ENCODE results near the gene MYO1D. TPM values are rescaled to one million over a fixed set of nuclear protein-coding genes. Genes with fewer than 3 reads are reported as not detected.

Gene MYO1D
- total and polyA plus RNA-seq, 2 experiments from 2014 or later = 34.3 to 43.7 TPM

DNA sequence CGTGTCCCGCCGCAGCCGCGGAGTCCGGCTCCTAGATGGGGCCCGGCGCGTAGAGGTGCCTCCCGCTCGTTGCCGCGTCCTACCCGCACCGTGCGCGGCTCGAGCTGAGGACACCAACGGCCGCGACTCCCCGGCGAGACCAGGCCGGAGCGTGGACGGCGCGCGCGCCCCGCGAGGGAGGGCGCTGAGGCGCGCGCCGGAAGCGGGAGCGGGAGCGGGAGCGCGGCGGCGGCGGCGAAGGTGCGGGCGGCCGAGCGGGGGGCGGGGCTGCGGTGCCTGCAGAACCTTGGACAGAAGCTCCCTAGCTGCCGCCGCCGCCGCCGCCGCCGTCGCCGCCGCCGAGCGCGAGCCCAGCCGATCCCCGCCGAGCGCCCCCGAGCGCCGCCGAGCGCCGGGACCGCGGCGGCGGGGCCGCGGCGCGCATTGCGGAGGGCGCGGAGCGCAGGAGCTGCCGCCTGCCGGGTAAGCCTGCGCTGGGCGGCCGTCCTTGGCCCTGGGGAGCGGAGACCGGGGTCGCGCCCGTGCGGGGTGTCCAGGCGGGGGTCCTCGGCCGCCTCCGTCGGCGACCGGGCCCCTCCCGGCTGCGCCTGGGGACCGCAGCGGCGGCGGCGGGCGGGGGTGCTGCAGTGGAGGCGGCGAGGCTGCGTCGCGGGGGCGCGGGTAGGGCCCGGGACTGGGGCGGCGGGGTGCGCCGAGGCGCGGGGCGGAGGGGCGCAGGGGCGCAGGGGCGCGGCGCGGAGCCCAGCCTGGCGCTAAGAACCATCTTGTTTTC is 390.0 kb downstream of the MYO1D start, which contains the start of gene CDK5R1:
Gene CDK5R1, plus strand, starts transcription at position 293 of the 772 bp plus-strand sequence. CDS start 628 bp downstream, outside the sequence.
- no peaks in the 10 kb centered on the region for H3K27me3 ChIP-seq
- H3K4me3 ChIP-seq = peak within 1 kb of the TSS; percentile 56
- peak; percentile 73 to 90 for DNase-seq (ENCODE audit: low read depth in 1 of 2, low spot score in 1 of 2)
- no peak within 1 kb of the TSS for H3K27ac ChIP-seq
- TF ChIP-seq, protein P1, sequence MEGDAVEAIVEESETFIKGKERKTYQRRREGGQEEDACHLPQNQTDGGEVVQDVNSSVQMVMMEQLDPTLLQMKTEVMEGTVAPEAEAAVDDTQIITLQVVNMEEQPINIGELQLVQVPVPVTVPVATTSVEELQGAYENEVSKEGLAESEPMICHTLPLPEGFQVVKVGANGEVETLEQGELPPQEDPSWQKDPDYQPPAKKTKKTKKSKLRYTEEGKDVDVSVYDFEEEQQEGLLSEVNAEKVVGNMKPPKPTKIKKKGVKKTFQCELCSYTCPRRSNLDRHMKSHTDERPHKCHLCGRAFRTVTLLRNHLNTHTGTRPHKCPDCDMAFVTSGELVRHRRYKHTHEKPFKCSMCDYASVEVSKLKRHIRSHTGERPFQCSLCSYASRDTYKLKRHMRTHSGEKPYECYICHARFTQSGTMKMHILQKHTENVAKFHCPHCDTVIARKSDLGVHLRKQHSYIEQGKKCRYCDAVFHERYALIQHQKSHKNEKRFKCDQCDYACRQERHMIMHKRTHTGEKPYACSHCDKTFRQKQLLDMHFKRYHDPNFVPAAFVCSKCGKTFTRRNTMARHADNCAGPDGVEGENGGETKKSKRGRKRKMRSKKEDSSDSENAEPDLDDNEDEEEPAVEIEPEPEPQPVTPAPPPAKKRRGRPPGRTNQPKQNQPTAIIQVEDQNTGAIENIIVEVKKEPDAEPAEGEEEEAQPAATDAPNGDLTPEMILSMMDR (IDR thresholded peaks at IDR 0.05; ENCODE audit: low read depth, low read length) = no peak
- H3K36me3 ChIP-seq = no peaks in the 10 kb centered on the region
- peaks cover 12% of the 10 kb centered on the region for H3K4me1 ChIP-seq (ENCODE audit: low read depth)
- H3K9me3 ChIP-seq (ENCODE audit: low read depth) = no peaks in the 10 kb centered on the region

DNA sequence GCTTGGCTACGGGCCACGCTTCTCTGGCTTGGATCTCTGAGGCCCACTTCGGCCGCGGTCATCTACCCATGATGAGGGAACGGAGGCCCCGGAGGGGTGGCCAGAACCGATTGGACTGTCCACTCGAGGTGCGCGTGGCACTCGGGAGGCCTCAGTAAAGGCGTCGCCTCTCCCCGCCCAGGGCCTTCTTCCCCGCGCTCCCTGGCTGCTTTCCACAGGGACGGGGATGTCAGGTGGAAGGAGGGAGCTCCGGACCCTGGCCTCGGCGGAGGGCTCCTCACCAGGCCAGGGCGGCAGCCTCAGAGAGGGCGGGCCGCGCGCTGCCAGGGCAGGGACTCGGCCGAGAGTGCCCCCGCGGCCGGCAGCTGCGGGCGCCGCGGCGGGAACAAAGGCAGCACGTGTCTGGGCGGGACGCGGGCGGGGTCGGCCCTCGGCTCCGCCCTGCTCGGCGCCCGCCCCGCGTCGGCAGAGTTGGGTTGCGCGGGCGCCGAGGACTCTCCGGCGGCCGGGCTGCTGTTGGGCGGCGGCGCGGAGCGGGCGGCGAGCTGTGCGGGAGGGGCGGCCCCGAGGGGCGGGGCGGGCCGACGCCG is 390.7 kb downstream of the MYO1D start:
- H3K9me3 ChIP-seq (ENCODE audit: low read depth) = no peaks in the 10 kb centered on the region
- peaks cover 12% of the 10 kb centered on the region for H3K4me1 ChIP-seq (ENCODE audit: low read depth)
- TF ChIP-seq, protein P1 (IDR thresholded peaks at IDR 0.05; ENCODE audit: low read depth, low read length) = no peak
- no peaks in the 10 kb centered on the region for H3K36me3 ChIP-seq
- peak; percentile 81 for DNase-seq (ENCODE audit: low read depth in 1 of 2, low spot score in 1 of 2)
- no peak overlapping the region for H3K27ac ChIP-seq
- peak overlapping the region; percentile 56 for H3K4me3 ChIP-seq
- H3K27me3 ChIP-seq = no peaks in the 10 kb centered on the region

DNA sequence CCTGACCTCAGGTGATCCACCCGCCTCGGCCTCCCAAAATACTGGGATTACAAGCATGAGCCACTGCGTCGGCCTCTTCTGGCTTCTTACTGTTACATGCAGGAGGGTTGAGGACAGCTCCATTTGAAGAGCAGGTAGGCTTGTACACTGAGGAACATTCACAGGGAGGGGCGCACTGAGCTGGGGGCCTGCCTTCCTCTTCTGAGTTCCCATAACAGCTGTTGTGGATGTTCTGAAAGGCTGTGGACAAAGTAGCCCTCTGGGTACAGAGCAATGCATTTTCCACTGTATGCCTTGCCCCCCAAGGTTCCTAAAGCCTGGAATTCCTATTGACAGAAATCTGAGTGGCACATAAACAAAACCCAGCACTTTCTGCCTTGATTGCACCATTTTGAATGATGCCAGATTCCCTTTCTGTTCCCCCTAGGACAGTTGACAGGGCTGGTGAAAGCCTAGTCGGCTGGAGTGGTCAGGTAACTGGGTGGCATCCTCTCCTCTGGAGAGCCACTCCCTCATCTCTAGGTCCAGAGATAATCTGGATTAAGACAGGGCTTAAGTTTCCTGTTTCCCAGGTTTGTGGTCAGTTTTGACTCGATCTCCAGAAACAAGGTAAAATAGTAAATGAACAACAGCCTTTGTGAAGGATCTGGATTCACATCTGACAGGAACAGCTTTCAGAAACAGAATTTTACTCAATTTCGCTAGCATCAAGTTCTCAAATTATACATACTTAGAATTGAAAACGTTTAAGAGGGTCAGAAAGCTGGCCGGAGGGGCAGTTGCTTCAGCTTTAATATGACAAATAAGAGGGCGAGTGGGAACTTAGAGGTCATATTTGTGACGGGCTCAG is 391.4 kb downstream of the MYO1D start:
- Histone ChIP-seq H3K36me3 (peaks cover 2% of the 10 kb centered on the region), H3K9me3 (ENCODE audit: low read depth) (no peaks in the 10 kb centered on the region), H3K4me3 (no peak overlapping the region), H3K27ac (no peak overlapping the region), H3K4me1 (ENCODE audit: low read depth) (peaks cover 12% of the 10 kb centered on the region), H3K27me3 (no peaks in the 10 kb centered on the region)
- TF ChIP-seq, protein P1 (IDR thresholded peaks at IDR 0.05; ENCODE audit: low read depth, low read length) = no peak
- no peak for DNase-seq (ENCODE audit: low read depth in 1 of 2, low spot score in 1 of 2)

DNA sequence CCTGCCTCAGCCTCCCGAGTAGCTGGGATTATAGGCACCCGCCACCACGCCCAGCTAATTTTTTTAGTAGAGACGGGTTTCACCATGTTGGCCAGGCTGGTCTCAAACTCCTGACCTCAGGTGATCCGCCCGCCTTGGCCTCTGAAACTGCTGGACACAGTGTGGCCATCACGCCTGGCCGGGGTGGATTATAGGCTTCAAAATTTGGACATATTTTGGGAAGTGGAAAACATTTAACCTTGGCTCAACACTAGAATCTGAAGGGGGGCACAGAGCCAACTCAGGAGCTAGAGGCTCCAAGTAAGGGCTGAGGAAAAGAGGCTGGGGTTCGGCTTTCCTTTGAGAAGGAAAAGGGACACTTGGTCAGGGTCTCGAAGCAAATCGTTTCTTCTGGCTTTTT is 392.3 kb downstream of the MYO1D start:
- Histone ChIP-seq H3K27ac (no peak overlapping the region), H3K36me3 (peaks cover 10% of the 10 kb centered on the region), H3K27me3 (no peaks in the 10 kb centered on the region), H3K4me1 (ENCODE audit: low read depth) (peaks cover 12% of the 10 kb centered on the region), H3K9me3 (ENCODE audit: low read depth) (no peaks in the 10 kb centered on the region), H3K4me3 (no peak overlapping the region)
- no peak for DNase-seq (ENCODE audit: low read depth in 1 of 2, low spot score in 1 of 2)
- TF ChIP-seq, protein P1 (IDR thresholded peaks at IDR 0.05; ENCODE audit: low read depth, low read length) = no peak

DNA sequence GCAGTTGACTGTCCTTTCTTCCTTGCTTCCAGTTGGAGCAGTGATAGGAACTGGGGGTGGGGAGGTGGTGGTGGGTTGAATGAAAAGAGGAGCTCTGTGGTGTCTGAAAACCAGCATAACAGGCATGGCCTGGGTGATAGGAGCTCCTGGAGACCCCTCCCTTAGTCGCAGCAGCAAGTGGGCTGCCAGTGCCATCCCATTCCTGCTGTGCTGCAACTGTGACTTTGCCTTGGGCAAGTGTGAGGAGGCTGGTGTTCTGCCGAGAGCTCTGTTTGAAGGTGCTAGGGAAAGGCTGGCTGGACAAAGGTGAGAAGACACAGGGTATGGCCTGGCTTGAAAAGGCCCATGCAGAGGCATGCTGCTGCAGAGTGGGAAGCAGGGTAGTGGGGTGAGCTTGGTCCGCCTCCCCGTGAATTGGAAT is 392.9 kb downstream of the MYO1D start:
- no peaks in the 10 kb centered on the region for H3K9me3 ChIP-seq (ENCODE audit: low read depth)
- TF ChIP-seq, protein P1 (IDR thresholded peaks at IDR 0.05; ENCODE audit: low read depth, low read length) = no peak
- no peaks in the 10 kb centered on the region for H3K27me3 ChIP-seq
- DNase-seq (ENCODE audit: low read depth in 1 of 2, low spot score in 1 of 2) = peak in 1 of 2 donors; percentile 17
- peak overlapping the region; percentile 57 for H3K27ac ChIP-seq
- H3K4me3 ChIP-seq = no peak overlapping the region
- peaks cover 15% of the 10 kb centered on the region for H3K36me3 ChIP-seq
- peaks cover 12% of the 10 kb centered on the region for H3K4me1 ChIP-seq (ENCODE audit: low read depth)
